ENCODE data around the gene TUBB8.
"Not testable (repeated sequence)": the region's sequence is repeated elsewhere in the genome, so short reads cannot be mapped to it uniquely, and the experiment has no call there.

Gene TUBB8

DNA sequence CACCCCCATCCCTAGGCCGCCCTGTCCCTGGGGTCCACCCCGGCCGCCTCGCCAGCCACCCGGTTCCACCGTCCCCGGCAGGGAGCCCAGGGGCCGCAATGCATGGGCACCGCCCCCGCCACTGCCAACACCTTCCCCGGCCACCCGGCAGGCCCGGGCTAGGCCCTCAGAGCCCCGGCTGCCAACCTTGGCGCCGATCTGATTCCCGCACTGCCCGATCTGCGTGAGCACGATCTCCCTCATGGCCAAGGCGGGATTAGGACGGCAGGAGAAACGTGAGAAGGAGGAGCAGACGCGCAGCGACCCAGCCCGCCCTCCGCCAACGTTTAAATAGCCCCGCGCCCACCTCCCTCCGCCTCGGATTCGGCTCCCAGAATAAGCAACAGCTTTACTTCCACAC lies at the start of gene TUBB8:
TSS of gene TUBB8 (minus strand) at position 301 of the 400 bp plus-strand sequence. CDS start at position 243, 58 bp downstream.
- in situ Hi-C loops (cut with MboI; ENCODE audit: low sequenced_read_pairs): no loop called here

- in situ Hi-C loops (cut with MboI; ENCODE audit: low sequenced_read_pairs): no loop called here
These were observed 47.4 kb upstream of the TUBB8 start for GRCh38 chr10:96466-96865.

GRCh38 chr10:95356-96115 lies 46.4 kb upstream of the TUBB8 start:
- in situ Hi-C loops (cut with MboI; ENCODE audit: low sequenced_read_pairs): no loop called here

- in situ Hi-C loops (cut with MboI; ENCODE audit: low sequenced_read_pairs): no loop called here
These were observed 45.5 kb upstream of the TUBB8 start for GRCh38 chr10:94613-95012.

- in situ Hi-C loops (cut with MboI; ENCODE audit: low sequenced_read_pairs): no loop called here
These were observed 43.8 kb upstream of the TUBB8 start for GRCh38 chr10:92846-93245.

DNA sequence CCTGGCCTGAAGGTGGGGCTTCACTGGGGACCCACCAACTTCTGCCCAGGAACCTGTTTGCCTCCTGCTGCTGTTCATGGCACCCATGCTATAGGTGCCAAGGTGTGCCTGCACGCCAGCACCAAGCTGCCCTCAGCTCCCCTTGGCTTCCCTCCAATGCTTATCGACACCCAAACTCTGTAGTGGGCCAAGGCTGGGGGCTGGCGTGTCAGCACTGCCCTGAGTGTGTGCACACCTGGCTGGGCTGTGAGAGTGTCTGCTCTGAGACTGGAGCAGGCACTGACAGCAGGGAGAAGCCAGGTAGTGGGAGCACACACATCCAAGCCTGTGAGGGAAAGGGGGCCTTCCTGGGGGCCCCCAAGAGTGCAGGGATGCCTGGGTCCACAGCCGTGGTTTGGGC lies 43.1 kb upstream of the TUBB8 start:
- in situ Hi-C loops (cut with MboI; ENCODE audit: low sequenced_read_pairs): no loop called here

- in situ Hi-C loops (cut with MboI; ENCODE audit: low sequenced_read_pairs): no loop called here
These were observed 42.2 kb upstream of the TUBB8 start for GRCh38 chr10:91313-91712.

GRCh38 chr10:90161-90560 lies 41.1 kb upstream of the TUBB8 start:
- in situ Hi-C loops (cut with MboI; ENCODE audit: low sequenced_read_pairs): no loop called here

GRCh38 chr10:89248-89647 lies 40.2 kb upstream of the TUBB8 start:
- in situ Hi-C loops (cut with MboI; ENCODE audit: low sequenced_read_pairs): no loop called here

DNA sequence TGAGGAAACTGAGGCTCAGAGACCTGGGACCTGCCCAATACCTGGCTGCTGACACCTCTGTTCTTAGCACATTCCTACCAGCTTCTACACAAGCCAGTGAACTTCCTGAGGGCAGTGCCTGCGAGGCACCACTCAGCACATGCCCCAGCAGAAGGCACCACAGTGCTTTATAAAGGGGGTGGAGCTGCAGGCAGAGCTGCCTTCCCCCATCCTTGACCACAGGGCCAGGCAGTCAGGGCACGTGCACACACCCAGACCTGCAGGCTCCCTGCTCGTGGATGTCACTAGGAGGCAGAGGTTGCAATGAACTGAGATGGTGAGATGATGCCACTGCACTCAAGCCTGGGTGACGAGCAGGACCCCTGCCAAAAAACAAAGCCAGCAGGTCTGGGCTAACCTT lies 39.2 kb upstream of the TUBB8 start:
- in situ Hi-C loops (cut with MboI; ENCODE audit: low sequenced_read_pairs): no loop called here

GRCh38 chr10:87177-88080 lies 38.3 kb upstream of the TUBB8 start:
- in situ Hi-C loops (cut with MboI; ENCODE audit: low sequenced_read_pairs): no loop called here

- in situ Hi-C loops (cut with MboI; ENCODE audit: low sequenced_read_pairs): no loop called here
These were observed 36.9 kb upstream of the TUBB8 start for GRCh38 chr10:86031-86430.

DNA sequence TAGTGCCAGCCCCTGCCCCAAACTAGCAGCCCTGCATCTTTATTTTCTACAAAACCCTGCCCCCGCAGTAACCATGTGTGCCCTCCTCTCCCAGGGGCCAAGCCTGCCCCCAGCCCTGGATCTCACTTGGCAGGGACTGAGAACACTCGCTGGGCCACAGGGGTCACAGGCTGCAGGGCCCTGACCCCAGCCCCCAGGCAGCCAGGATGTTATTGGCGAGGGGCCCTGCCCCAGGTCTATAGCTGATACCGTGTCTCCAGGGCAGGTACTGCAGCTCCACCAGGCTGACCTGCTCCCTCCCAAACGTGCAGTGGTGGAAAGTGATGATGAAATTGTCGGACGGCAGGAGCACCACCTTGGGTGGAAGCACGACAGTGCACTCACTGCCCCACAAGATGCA lies 35.9 kb upstream of the TUBB8 start:
- in situ Hi-C loops (cut with MboI; ENCODE audit: low sequenced_read_pairs): no loop called here

GRCh38 chr10:83930-84530 lies 34.9 kb upstream of the TUBB8 start:
- in situ Hi-C loops (cut with MboI; ENCODE audit: low sequenced_read_pairs): no loop called here

- in situ Hi-C loops (cut with MboI; ENCODE audit: low sequenced_read_pairs): no loop called here
These were observed 31.5 kb upstream of the TUBB8 start for GRCh38 chr10:80477-81105.

DNA sequence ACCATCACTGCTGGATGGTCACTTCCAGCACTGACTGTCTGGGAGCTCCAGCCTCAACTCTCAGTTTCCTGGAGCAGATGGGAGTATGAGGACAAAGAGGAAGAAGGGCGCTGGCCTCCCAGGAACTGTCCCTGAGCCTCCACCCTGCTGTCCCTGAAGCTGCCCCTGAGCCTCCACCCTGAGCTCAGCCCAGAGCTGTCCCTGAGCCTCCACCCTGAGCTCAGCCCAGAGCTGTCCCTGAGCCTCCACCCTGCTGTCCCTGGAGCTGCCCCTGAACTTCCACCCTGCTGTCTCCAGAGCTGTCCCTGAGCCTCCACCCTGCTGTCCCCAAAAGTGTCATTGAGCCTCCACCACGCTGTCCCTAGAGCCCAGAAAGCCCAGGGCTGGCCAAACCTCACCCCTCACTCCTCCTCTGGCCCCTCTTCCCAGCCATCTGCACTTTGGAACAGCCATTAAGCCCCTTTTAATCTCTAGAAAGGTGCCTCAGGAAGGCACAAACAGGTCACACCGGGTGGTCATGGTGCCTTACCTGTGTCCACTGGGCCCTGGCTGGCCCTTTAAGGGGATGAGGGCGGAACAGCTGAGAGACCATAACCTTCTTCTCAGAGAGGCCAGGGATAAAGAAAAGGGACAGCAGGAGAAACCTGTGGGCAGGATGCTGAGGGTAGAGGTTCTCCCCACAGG lies 30.6 kb upstream of the TUBB8 start:
- in situ Hi-C loops (cut with MboI; ENCODE audit: low sequenced_read_pairs): no loop called here

- in situ Hi-C loops (cut with MboI; ENCODE audit: low sequenced_read_pairs): no loop called here
These were observed 29.5 kb upstream of the TUBB8 start for GRCh38 chr10:78556-78955.

DNA sequence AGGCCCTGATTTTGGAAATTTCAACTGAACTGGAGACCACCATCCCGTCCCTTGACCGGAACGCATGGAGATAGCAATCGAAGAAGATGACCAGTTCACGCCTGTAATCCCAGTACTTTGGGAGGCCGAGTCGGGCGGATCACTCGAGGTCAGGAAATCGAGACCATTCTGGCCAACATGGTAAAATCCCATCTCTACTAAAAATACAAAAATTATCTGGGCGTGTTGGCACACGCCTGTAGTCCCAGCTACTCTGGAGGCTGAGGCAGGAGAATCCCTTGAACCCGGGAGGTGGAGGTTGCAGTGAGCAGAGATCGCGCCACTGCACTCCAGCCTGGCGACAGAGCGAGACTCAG lies 25.1 kb upstream of the TUBB8 start:
- in situ Hi-C loops (cut with MboI; ENCODE audit: low sequenced_read_pairs): not testable (repeated sequence)

DNA sequence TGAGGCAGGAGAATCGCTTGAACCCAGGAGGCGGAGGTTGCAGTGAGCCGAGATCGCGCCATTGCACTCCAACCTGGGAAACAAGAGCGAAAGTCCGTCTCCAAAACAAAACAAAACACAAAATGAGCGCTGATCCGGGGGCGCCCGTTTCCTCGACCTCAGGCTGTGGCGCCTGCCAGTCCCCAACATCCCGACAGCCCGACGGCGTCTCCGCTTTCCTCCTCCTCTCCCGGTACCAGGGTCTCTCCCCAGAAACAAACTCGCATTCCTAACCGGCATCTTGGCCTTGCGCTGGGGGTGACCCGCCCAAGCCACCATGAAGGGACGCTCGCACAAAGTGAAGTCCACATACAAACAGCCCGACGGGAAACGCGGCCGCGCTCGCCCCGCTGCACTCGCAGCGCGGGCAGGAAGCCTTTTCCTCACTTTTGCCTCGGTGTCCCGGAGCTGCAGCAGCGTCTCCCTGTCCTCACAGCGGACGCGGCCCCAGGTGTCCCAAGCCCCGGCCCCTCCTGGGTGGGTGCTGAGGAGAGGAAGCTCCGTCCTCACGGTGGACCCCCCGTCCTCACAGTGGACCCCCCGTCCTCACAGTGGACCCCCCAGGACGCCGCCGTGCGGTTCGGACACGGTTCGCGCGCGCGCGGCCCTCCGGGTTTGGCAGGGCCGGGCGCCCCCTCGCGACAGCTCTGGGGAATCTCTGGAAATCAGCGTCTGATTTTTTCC lies 24.6 kb upstream of the TUBB8 start:
- in situ Hi-C loops (cut with MboI; ENCODE audit: low sequenced_read_pairs): not testable (repeated sequence)

DNA sequence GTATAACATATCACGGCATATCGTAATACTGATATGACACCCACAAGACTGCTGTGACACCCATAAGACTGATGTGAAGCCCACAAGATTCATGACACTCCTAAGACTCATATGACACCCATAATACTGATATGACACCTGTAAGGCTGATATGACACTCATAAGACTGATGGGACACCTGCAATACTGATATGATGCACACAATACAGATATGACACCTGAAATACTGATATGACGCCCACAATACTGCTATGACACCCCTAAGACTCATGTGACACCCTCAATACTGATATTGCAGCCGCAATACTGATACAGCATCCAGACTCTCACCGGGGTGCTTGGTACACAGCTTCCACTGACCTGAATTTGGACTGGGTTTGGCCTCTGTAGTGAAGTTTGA lies 19.1 kb upstream of the TUBB8 start:
- in situ Hi-C loops (cut with MboI; ENCODE audit: low sequenced_read_pairs): not testable (repeated sequence)

Measured in HL-60/S4 treated with phorbol 12-myristate 13-acetate at 8.2 ng/mL for 4 days and 3 days (cell line).